ENCODE measurements around the gene RYR1.

- TF ChIP-seq CTCF (IDR thresholded peaks at IDR 0.05) (no peak), POLR2AphosphoS5 (IDR thresholded peaks at IDR 0.05) (no peak)
These were observed 24.4 kb downstream of the RYR1 start for GRCh38 chr19:38457690-38458405.

All from gastroesophageal sphincter (tissue), 3 donors.